ENCODE data around the gene ESRRB. TPM values are rescaled to one million over a fixed set of nuclear protein-coding genes. Genes with fewer than 3 reads are reported as not detected.

Gene ESRRB
- total RNA-seq, 4 donors from 2014 or later: 0.27 TPM; not detected in 3

DNA sequence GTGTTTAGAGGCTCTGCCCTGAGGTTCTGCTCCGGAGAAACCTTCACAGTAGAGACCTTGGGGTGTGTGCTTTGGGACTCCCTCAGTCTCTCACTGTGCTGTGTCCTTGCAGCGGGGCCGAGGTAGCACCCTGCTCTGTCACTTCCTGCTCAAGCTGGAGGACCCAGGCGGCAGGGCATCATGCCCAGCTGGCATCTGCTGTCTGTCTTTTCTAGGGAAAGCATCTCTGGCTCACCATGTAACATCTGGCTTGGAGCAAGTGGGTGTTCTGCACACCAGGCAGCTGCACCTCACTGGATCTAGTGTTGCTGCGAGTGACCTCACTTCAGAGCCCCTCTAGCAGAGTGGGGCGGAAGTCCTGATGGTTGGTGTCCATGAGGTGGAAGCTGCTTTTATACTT lies 124.5 kb downstream of the ESRRB start:
- Histone ChIP-seq H3K4me1 (no peaks in the 10 kb centered on the region), H3K9me3 (no peaks in the 10 kb centered on the region), H3K27ac (no peak overlapping the region), H3K4me3 (no peak overlapping the region), H3K27me3 (no peaks in the 10 kb centered on the region), H3K36me3 (no peaks in the 10 kb centered on the region)
- WGBS, 2 donors (ENCODE audit: low coverage in 1 of 2): 75% methylated on average over 6 of the region's 6 CpGs; no CpG with 5 or more reads in 1 of the 2 donors
- in situ Hi-C loops (cut with MboI; ENCODE audit: low pct_ligation_motif_present in 1 of 4, low pct_unique_long_range_greater_than_20kb in 1 of 4, low sequenced_read_pairs in 3 of 4) (no loop called here), intact Hi-C loops (cut with DNase I; ENCODE audit: low total_unique reads) (no loop called here)
- TF ChIP-seq, protein P1, sequence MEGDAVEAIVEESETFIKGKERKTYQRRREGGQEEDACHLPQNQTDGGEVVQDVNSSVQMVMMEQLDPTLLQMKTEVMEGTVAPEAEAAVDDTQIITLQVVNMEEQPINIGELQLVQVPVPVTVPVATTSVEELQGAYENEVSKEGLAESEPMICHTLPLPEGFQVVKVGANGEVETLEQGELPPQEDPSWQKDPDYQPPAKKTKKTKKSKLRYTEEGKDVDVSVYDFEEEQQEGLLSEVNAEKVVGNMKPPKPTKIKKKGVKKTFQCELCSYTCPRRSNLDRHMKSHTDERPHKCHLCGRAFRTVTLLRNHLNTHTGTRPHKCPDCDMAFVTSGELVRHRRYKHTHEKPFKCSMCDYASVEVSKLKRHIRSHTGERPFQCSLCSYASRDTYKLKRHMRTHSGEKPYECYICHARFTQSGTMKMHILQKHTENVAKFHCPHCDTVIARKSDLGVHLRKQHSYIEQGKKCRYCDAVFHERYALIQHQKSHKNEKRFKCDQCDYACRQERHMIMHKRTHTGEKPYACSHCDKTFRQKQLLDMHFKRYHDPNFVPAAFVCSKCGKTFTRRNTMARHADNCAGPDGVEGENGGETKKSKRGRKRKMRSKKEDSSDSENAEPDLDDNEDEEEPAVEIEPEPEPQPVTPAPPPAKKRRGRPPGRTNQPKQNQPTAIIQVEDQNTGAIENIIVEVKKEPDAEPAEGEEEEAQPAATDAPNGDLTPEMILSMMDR (IDR thresholded peaks at IDR 0.05): no peak
- TF ChIP-seq POLR2A (IDR thresholded peaks at IDR 0.05): no peak
- no peak for TF ChIP-seq EP300 (IDR thresholded peaks at IDR 0.05; ENCODE audit: low read depth)
- TF ChIP-seq POLR2AphosphoS5 (IDR thresholded peaks at IDR 0.05): no peak
- no peak for DNase-seq

DNA sequence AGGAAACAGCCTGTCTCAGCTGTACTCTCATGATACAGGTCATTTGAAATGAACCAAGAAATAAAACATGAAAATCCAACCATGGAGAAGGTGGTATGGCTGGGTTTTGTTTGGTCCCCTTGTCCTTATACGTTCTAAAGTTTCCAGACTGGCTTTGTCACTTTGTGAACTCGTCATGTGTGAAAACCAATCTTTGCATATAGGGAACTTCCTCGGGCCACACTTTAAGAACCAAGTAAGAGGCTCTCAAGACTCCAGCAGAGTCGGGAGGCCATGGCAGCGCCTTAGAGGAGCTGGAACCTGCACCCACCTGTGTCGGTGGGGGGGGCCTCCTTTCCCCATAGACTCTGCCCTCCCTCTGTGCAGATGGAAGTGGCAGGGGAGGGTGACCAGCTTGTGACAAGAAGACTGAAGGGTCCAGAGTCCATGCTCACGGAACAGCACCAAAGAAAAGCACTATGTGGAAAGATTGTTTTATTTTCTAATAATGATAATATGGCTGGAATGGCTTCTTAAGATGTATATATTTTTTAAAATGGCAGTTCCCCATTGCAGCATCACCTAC lies 125.3 kb downstream of the ESRRB start:
- in situ Hi-C loops (cut with MboI; ENCODE audit: low pct_ligation_motif_present in 1 of 4, low pct_unique_long_range_greater_than_20kb in 1 of 4, low sequenced_read_pairs in 3 of 4): no loop called here

GRCh38 chr14:76502219-76502618 lies 126.3 kb downstream of the ESRRB start:
- intact Hi-C loops (cut with DNase I; ENCODE audit: low total_unique reads): no loop called here
- 89 to 100% methylated on average over 1 to 4 of the region's 4 CpGs for WGBS, 2 donors (ENCODE audit: low coverage in 1 of 2)
- no peak for DNase-seq
- in situ Hi-C loops (cut with MboI; ENCODE audit: low pct_ligation_motif_present in 1 of 4, low pct_unique_long_range_greater_than_20kb in 1 of 4, low sequenced_read_pairs in 3 of 4): no loop called here
- Histone ChIP-seq H3K27ac (no peak overlapping the region), H3K4me3 (no peak overlapping the region), H3K36me3 (no peaks in the 10 kb centered on the region), H3K27me3 (no peaks in the 10 kb centered on the region), H3K9me3 (no peaks in the 10 kb centered on the region), H3K4me1 (no peaks in the 10 kb centered on the region)
- TF ChIP-seq EP300 (IDR thresholded peaks at IDR 0.05; ENCODE audit: low read depth) (no peak), POLR2A (IDR thresholded peaks at IDR 0.05) (no peak), POLR2AphosphoS5 (IDR thresholded peaks at IDR 0.05) (no peak)
- TF ChIP-seq, protein P1 (IDR thresholded peaks at IDR 0.05): no peak

More for the DNA sequence above, 125.3 kb downstream of the ESRRB start:
- no peaks in the 10 kb centered on the region for H3K4me1 ChIP-seq
- 72 to 75% methylated on average over 2 to 7 of the region's 7 CpGs for WGBS, 2 donors (ENCODE audit: low coverage in 1 of 2)
- no peak overlapping the region for H3K27ac ChIP-seq
- TF ChIP-seq, protein P1 (IDR thresholded peaks at IDR 0.05): no peak
- TF ChIP-seq POLR2A (IDR thresholded peaks at IDR 0.05) (no peak), POLR2AphosphoS5 (IDR thresholded peaks at IDR 0.05) (no peak), EP300 (IDR thresholded peaks at IDR 0.05; ENCODE audit: low read depth) (no peak)
- H3K27me3 ChIP-seq: no peaks in the 10 kb centered on the region
- intact Hi-C loops (cut with DNase I; ENCODE audit: low total_unique reads): no loop called here
- DNase-seq: no peak
- no peaks in the 10 kb centered on the region for H3K9me3 ChIP-seq
- H3K4me3 ChIP-seq: no peak overlapping the region
- H3K36me3 ChIP-seq: no peaks in the 10 kb centered on the region

DNA sequence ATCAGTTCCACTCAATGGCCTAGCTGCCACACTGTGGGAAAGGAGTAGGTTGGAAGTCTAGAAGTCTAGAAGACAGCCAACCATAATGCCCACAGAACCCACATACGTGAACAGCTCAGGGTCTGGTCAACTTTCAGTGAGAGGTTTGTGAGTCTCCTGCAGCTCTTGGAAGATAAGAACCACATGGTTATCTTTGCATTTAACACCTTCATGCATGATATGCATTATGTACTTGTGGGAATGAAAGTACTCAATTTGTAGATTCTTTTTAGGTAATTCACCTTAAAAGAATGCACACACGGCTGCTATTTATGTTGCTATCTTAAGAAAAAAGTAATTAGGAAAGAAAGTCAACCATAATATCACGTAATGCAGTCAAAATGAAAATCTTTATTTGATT lies 126.7 kb downstream of the ESRRB start:
- TF ChIP-seq EP300 (IDR thresholded peaks at IDR 0.05; ENCODE audit: low read depth) (no peak), POLR2A (IDR thresholded peaks at IDR 0.05) (no peak), POLR2AphosphoS5 (IDR thresholded peaks at IDR 0.05) (no peak)
- TF ChIP-seq, protein P1 (IDR thresholded peaks at IDR 0.05): no peak
- no peak overlapping the region for H3K27ac ChIP-seq
- no peaks in the 10 kb centered on the region for H3K4me1 ChIP-seq
- H3K4me3 ChIP-seq: no peak overlapping the region
- no peak for DNase-seq
- no peaks in the 10 kb centered on the region for H3K27me3 ChIP-seq
- H3K9me3 ChIP-seq: no peaks in the 10 kb centered on the region
- intact Hi-C loops (cut with DNase I; ENCODE audit: low total_unique reads) (no loop called here), in situ Hi-C loops (cut with MboI; ENCODE audit: low pct_ligation_motif_present in 1 of 4, low pct_unique_long_range_greater_than_20kb in 1 of 4, low sequenced_read_pairs in 3 of 4) (no loop called here)
- H3K36me3 ChIP-seq: no peaks in the 10 kb centered on the region
- 52 to 81% methylated on average over 2 to 3 of the region's 3 CpGs for WGBS, 2 donors (ENCODE audit: low coverage in 1 of 2)

Data from transverse colon (tissue), 4 donors.